ENCODE results near the gene SEC24A. TPM values are rescaled to one million over a fixed set of nuclear protein-coding genes. Genes with fewer than 3 reads are reported as not detected.

The SEC24A gene
- total RNA-seq, 3 donors from 2014 or later: 23.0 to 30.4 (median 23.9) TPM

DNA sequence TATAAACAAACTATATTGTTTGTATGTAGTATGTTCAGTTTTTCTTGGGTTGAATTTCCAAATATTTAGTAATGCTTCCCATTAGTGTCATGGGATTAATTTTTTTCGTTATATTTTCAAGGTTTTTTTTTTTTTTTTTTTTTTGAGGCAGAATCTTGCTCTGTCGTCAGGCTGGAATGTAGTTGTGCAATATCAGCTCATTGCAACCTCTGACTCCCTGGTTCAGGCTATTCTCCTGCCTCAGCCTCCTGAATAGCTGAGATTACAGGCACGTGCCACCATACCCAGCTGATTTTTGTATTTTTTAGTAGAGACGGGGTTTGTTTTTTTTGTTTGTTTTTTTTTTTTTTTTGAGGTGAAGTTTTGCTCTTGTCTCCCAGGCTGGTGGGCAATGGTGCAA lies 120.6 kb downstream of the SEC24A start:
- Histone ChIP-seq H3K4me3 (no peak overlapping the region), H3K9me3 (no peaks in the 10 kb centered on the region), H3K4me1 (ENCODE audit: low read depth) (no peaks in the 10 kb centered on the region), H3K36me3 (ENCODE audit: low read depth) (peaks cover 7% of the 10 kb centered on the region)
- DNase-seq (no peak), ATAC-seq (no peak)
- intact Hi-C loops (cut with DNase I, micrococcal nuclease): no loop called here
- TF ChIP-seq, protein P1, sequence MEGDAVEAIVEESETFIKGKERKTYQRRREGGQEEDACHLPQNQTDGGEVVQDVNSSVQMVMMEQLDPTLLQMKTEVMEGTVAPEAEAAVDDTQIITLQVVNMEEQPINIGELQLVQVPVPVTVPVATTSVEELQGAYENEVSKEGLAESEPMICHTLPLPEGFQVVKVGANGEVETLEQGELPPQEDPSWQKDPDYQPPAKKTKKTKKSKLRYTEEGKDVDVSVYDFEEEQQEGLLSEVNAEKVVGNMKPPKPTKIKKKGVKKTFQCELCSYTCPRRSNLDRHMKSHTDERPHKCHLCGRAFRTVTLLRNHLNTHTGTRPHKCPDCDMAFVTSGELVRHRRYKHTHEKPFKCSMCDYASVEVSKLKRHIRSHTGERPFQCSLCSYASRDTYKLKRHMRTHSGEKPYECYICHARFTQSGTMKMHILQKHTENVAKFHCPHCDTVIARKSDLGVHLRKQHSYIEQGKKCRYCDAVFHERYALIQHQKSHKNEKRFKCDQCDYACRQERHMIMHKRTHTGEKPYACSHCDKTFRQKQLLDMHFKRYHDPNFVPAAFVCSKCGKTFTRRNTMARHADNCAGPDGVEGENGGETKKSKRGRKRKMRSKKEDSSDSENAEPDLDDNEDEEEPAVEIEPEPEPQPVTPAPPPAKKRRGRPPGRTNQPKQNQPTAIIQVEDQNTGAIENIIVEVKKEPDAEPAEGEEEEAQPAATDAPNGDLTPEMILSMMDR (IDR thresholded peaks at IDR 0.05): no peak

DNA sequence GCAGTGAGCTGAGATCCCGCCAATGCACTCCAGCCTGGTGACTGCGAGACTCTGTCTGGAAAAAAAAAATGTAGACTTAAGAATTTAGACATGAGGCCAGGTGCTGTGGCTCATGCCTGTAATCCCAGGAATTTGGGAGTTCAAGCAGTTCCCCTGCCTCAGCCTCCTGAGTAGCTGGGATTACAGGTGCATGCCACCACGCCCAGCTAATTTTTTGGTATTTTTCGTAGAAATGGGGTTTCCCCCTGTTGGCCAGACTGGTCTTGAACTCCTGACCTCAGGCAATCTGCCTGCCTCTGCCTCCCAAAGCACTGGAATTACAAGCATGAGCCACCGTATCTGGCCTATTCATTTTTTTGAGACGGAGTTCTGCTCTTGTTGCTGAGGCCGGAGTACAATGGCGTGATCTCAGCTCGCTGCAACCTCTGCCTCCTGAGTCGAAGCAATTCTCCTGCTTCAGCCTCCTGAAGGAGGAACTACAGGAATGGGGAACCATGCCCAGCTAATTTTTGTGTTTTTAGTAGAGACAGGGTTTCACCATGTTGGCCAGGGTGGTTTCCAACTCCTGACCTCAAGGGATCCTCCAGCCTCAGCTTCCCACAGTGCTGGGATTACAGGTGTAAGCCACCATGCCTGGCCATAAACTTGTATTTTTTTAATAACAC lies 124.0 kb downstream of the SEC24A start:
- no peak for DNase-seq
- no peaks in the 10 kb centered on the region for H3K4me1 ChIP-seq (ENCODE audit: low read depth)
- intact Hi-C loops (cut with DNase I, micrococcal nuclease): no loop called here
- H3K36me3 ChIP-seq (ENCODE audit: low read depth): peaks cover 7% of the 10 kb centered on the region
- no peak for ATAC-seq
- no peaks in the 10 kb centered on the region for H3K9me3 ChIP-seq
- no peak overlapping the region for H3K4me3 ChIP-seq
- TF ChIP-seq, protein P1 (IDR thresholded peaks at IDR 0.05): no peak

DNA sequence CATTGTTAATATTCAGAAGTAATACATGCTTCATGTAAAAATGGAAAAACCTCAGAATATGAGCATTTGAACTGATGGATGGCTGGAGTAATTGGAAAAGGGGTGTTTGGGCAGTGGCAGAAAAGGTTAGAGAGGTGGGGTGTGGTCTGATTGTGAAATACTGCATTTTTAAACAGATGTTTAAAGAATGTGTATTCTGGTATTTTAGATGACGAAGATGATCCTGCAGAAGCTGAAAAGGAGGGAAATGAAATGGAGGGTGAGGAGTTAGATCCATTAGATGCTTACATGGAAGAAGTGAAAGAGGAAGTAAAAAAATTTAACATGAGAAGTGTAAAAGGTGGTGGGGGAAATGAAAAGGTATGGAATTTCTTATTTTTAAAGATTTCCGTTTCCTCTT lies 128.8 kb downstream of the SEC24A start:
- H3K9me3 ChIP-seq: no peaks in the 10 kb centered on the region
- intact Hi-C loops (cut with DNase I, micrococcal nuclease): no loop called here
- no peaks in the 10 kb centered on the region for H3K4me1 ChIP-seq (ENCODE audit: low read depth)
- TF ChIP-seq, protein P1 (IDR thresholded peaks at IDR 0.05): no peak
- ATAC-seq (no peak), DNase-seq (no peak)
- no peak overlapping the region for H3K4me3 ChIP-seq
- peaks cover 6% of the 10 kb centered on the region for H3K36me3 ChIP-seq (ENCODE audit: low read depth)

Other genes starting within 250 kb of the SEC24A start
- 10 to 100 TPM; 16.0 to 24.4 (median 17.1) TPM for gene CDKN2AIPNL, start 236.9 kb upstream of the SEC24A start, total RNA-seq
- gene JADE2, start 123.1 kb upstream of the SEC24A start, total RNA-seq: 10 to 100 TPM; 31.9 to 69.9 (median 36.2) TPM
- gene SAR1B, start 16.0 kb upstream of the SEC24A start, total RNA-seq: 10 to 100 TPM; 78.2 to 95.0 (median 79.6) TPM
- 10 to 100 TPM; 15.8 to 48.1 (median 22.4) TPM for gene CAMLG, start 89.8 kb downstream of the SEC24A start, total RNA-seq
- 10 to 100 TPM; 40.2 to 53.2 (median 45.9) TPM for gene DDX46, start 110.0 kb downstream of the SEC24A start, total RNA-seq
- gene C5orf24, start 197.2 kb downstream of the SEC24A start, total RNA-seq: 10 to 100 TPM; 23.7 to 48.6 (median 30.5) TPM
- gene TXNDC15, start 225.6 kb downstream of the SEC24A start, total RNA-seq: 10 to 100 TPM; 20.7 to 45.4 (median 32.8) TPM

All from mucosa of descending colon (tissue), 3 donors.